ENCODE data around the gene ELFN2. TPM values are rescaled to one million over a fixed set of nuclear protein-coding genes. Genes with fewer than 3 reads are reported as not detected.
"Not testable (repeated sequence)": the region's sequence is repeated elsewhere in the genome, so short reads cannot be mapped to it uniquely, and the experiment has no call there.

ELFN2 gene
- 0.02 TPM in 1 of 2 replicates, not detected in the other for total RNA-seq (2014; rRNA removed; shearing (Covaris generic))
- not detected in 2 replicates for polyA plus RNA-seq (2014; cell fraction: nucleus; rRNA removed)

GRCh38 chr22:37427135-37427710 lies at the start of gene ELFN2:
ELFN2 (minus strand) TSS chr22:37427479; CDS start chr22:37375534, 51,945 bp downstream.
- DNase-seq (ENCODE audit: extremely low read depth, low read depth) = no peak

- DNase-seq (ENCODE audit: extremely low read depth, low read depth) = no peak
Observed at GRCh38 chr22:37476389-37477329, 49.4 kb upstream of the ELFN2 start.

GRCh38 chr22:37474447-37475090 lies 47.3 kb upstream of the ELFN2 start:
- DNase-seq (ENCODE audit: extremely low read depth, low read depth) = no peak

GRCh38 chr22:37473437-37473946 lies 46.2 kb upstream of the ELFN2 start:
- DNase-seq (ENCODE audit: extremely low read depth, low read depth) = no peak

GRCh38 chr22:37472418-37473006 lies 45.2 kb upstream of the ELFN2 start:
- DNase-seq (ENCODE audit: extremely low read depth, low read depth) = no peak

GRCh38 chr22:37471727-37472417 lies 44.6 kb upstream of the ELFN2 start:
- no peak for DNase-seq (ENCODE audit: extremely low read depth, low read depth)

GRCh38 chr22:37470087-37470445 lies 42.8 kb upstream of the ELFN2 start:
- no peak for DNase-seq (ENCODE audit: extremely low read depth, low read depth)

- no peak for DNase-seq (ENCODE audit: extremely low read depth, low read depth)
Observed at GRCh38 chr22:37469416-37470086, 42.3 kb upstream of the ELFN2 start.

GRCh38 chr22:37468201-37468695 lies 41.0 kb upstream of the ELFN2 start:
- DNase-seq (ENCODE audit: extremely low read depth, low read depth) = not testable (repeated sequence)

GRCh38 chr22:37467391-37467955 lies 40.2 kb upstream of the ELFN2 start:
- no peak for DNase-seq (ENCODE audit: extremely low read depth, low read depth)

- DNase-seq (ENCODE audit: extremely low read depth, low read depth) = no peak
Observed at GRCh38 chr22:37464181-37464580, 36.9 kb upstream of the ELFN2 start.

GRCh38 chr22:37462983-37463382 lies 35.7 kb upstream of the ELFN2 start:
- no peak for DNase-seq (ENCODE audit: extremely low read depth, low read depth)

GRCh38 chr22:37462436-37462835 lies 35.2 kb upstream of the ELFN2 start:
- DNase-seq (ENCODE audit: extremely low read depth, low read depth) = no peak

- DNase-seq (ENCODE audit: extremely low read depth, low read depth) = no peak
Observed at GRCh38 chr22:37461961-37462360, 34.7 kb upstream of the ELFN2 start.

- DNase-seq (ENCODE audit: extremely low read depth, low read depth) = no peak
Observed at GRCh38 chr22:37460684-37461083, 33.4 kb upstream of the ELFN2 start.

GRCh38 chr22:37459206-37459605 lies 31.9 kb upstream of the ELFN2 start:
- no peak for DNase-seq (ENCODE audit: extremely low read depth, low read depth)

- peak; percentile 50 for DNase-seq (ENCODE audit: extremely low read depth, low read depth)
Observed at GRCh38 chr22:37457093-37457893, 30.0 kb upstream of the ELFN2 start.

- DNase-seq (ENCODE audit: extremely low read depth, low read depth) = no peak
Observed at GRCh38 chr22:37456346-37456745, 29.1 kb upstream of the ELFN2 start.
